Cerebellar cortex (tissue), 1 donor: Measurements from ENCODE around the gene ICE2.

Experiments
- DNase-seq: peaks from one replicate; pipeline ENCODE4 v3.0.0-alpha.2; 2015; ENCODE audit warnings: low spot score

The ICE2 gene

GRCh38 chr15:60389261-60390077 lies 89.5 kb downstream of the ICE2 start:
- no peak for DNase-seq

- DNase-seq: no peak
Observed at GRCh38 chr15:60387321-60387720, 91.6 kb downstream of the ICE2 start.

- DNase-seq: no peak
Observed at GRCh38 chr15:60386615-60387014, 92.3 kb downstream of the ICE2 start.

- no peak for DNase-seq
Observed at GRCh38 chr15:60385620-60386552, 93.1 kb downstream of the ICE2 start.

- no peak for DNase-seq
Observed at GRCh38 chr15:60384526-60385126, 94.3 kb downstream of the ICE2 start.

GRCh38 chr15:60384053-60384452 lies 94.9 kb downstream of the ICE2 start:
- DNase-seq: no peak

- DNase-seq: no peak
Observed at GRCh38 chr15:60382773-60383674, 95.9 kb downstream of the ICE2 start.

GRCh38 chr15:60381148-60381788 lies 97.7 kb downstream of the ICE2 start:
- no peak for DNase-seq

- DNase-seq: no peak
Observed at GRCh38 chr15:60379525-60380274, 99.2 kb downstream of the ICE2 start.

GRCh38 chr15:60379185-60379524 lies 99.8 kb downstream of the ICE2 start:
- DNase-seq: no peak

- DNase-seq: no peak
Observed at GRCh38 chr15:60376677-60377095, 102.3 kb downstream of the ICE2 start.

GRCh38 chr15:60375306-60375705 lies 103.6 kb downstream of the ICE2 start:
- no peak for DNase-seq

GRCh38 chr15:60374628-60375081 lies 104.3 kb downstream of the ICE2 start:
- DNase-seq: no peak

GRCh38 chr15:60374209-60374608 lies 104.7 kb downstream of the ICE2 start:
- DNase-seq: no peak

- no peak for DNase-seq
Observed at GRCh38 chr15:60373745-60374144, 105.2 kb downstream of the ICE2 start.

- DNase-seq: no peak
Observed at GRCh38 chr15:60373327-60373726, 105.6 kb downstream of the ICE2 start.

GRCh38 chr15:60372756-60373155 lies 106.2 kb downstream of the ICE2 start:
- no peak for DNase-seq

GRCh38 chr15:60372227-60372626 lies 106.7 kb downstream of the ICE2 start:
- no peak for DNase-seq

GRCh38 chr15:60371175-60372051 lies 107.5 kb downstream of the ICE2 start:
- no peak for DNase-seq

GRCh38 chr15:60370869-60371136 lies 108.1 kb downstream of the ICE2 start:
- no peak for DNase-seq
